Kidney epithelial cell (primary cell): ENCODE data around the gene PRICKLE1. TPM values are rescaled to one million over a fixed set of nuclear protein-coding genes. Genes with fewer than 3 reads are reported as not detected.
A peak's percentile ranks its signal among the peaks of the same experiment; 100 is the strongest.

ENCODE experiments used
- DNase-seq: peaks from one replicate; pipeline ENCODE4 v3.0.0-alpha.2; 2010; ENCODE audit warnings: low read depth
- H3K27me3 ChIP-seq: 2 replicates; pipeline ENCODE4 v1.6.0; 2011; ENCODE audit warnings: low read length; ENCODE audit not compliant: control insufficient read depth, insufficient read depth
- H3K36me3 ChIP-seq: 2 replicates; pipeline ENCODE4 v1.5.1; 2011; ENCODE audit warnings: low read length; ENCODE audit not compliant: control insufficient read depth, insufficient read depth
- H3K4me3 ChIP-seq: 2 replicates; pipeline ENCODE4 v1.5.1; 2011; ENCODE audit warnings: low read depth, mild to moderate bottlenecking, control low read depth, low read length
- total RNA-seq: library from RNA; depleted of rRNA; stranded (reverse); fragments of >200 nt; gene quantifications from 2 replicates; pipeline ENCODE4 v1.2.3, GENCODE V29; 2015
- TF ChIP-seq, protein P1 (sequence below): IDR thresholded peaks from 2 replicates; pipeline ENCODE4 v1.5.1; 2011; ENCODE audit warnings: mild to moderate bottlenecking, moderate library complexity, low read length, control low read depth, inconsistent platforms; ENCODE audit not compliant: insufficient read depth, poor library complexity, severe bottlenecking

The PRICKLE1 gene
- total RNA-seq, 1 donor from 2014 or later: 8.0 TPM

- no peak for DNase-seq
- Histone ChIP-seq H3K36me3 (no peaks in the 10 kb centered on the region), H3K27me3 (no peaks in the 10 kb centered on the region), H3K4me3 (no peak overlapping the region)
- TF ChIP-seq, protein P1, sequence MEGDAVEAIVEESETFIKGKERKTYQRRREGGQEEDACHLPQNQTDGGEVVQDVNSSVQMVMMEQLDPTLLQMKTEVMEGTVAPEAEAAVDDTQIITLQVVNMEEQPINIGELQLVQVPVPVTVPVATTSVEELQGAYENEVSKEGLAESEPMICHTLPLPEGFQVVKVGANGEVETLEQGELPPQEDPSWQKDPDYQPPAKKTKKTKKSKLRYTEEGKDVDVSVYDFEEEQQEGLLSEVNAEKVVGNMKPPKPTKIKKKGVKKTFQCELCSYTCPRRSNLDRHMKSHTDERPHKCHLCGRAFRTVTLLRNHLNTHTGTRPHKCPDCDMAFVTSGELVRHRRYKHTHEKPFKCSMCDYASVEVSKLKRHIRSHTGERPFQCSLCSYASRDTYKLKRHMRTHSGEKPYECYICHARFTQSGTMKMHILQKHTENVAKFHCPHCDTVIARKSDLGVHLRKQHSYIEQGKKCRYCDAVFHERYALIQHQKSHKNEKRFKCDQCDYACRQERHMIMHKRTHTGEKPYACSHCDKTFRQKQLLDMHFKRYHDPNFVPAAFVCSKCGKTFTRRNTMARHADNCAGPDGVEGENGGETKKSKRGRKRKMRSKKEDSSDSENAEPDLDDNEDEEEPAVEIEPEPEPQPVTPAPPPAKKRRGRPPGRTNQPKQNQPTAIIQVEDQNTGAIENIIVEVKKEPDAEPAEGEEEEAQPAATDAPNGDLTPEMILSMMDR: no peak
These were observed 16.9 kb upstream of the PRICKLE1 start for GRCh38 chr12:42606471-42606870.

- DNase-seq: no peak
- Histone ChIP-seq H3K4me3 (no peak overlapping the region), H3K27me3 (no peaks in the 10 kb centered on the region), H3K36me3 (no peaks in the 10 kb centered on the region)
- TF ChIP-seq, protein P1: no peak
These were observed 16.1 kb upstream of the PRICKLE1 start for GRCh38 chr12:42605685-42606084.

DNA sequence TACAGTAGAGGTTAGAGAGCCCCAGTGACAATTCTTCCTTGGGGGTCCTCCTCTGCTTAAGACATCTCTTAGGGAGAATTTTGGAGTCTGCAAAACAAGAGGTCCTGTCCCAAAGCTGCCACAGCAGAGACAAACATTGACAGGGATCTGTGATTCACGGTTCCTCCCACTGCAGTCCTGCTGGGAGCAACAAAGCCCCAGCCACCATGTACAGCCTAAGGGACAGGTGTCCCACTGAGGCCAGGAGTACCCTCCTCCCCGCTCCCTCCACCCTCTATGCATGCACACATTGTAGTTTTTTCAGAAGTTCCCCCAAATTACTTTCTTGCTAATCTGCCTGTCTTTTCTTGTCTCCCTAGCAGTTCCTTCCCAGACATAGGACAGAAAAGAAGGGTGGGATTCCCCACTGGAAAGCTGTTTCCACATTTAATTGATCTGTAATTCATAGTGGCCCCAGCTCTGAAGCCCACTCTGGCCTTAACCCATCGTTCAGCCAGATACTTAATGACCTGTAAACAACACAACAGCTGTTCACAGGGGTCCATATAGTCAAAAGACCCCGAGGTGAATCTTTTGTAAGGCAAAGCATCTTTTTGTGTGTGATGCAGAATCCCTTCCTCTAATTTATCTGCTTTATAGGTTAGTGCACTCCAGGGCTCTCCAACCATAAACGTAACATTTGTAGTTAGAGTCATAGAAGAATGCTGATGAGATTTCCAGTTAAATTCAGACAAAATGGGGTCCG is 13.9 kb upstream of the PRICKLE1 start:
- Histone ChIP-seq H3K36me3 (no peaks in the 10 kb centered on the region), H3K4me3 (no peak overlapping the region), H3K27me3 (no peaks in the 10 kb centered on the region)
- DNase-seq: no peak
- TF ChIP-seq, protein P1: no peak

GRCh38 chr12:42593874-42594273 is 4.3 kb upstream of the PRICKLE1 start:
- H3K36me3 ChIP-seq: no peaks in the 10 kb centered on the region
- H3K4me3 ChIP-seq: no peak overlapping the region
- TF ChIP-seq, protein P1: no peak
- no peak for DNase-seq
- no peaks in the 10 kb centered on the region for H3K27me3 ChIP-seq

- peak overlapping the region; percentile 74 for H3K4me3 ChIP-seq
- no peak for DNase-seq
- H3K27me3 ChIP-seq: no peaks in the 10 kb centered on the region
- H3K36me3 ChIP-seq: no peaks in the 10 kb centered on the region
- TF ChIP-seq, protein P1: peak; percentile 31
These were observed 886 bp upstream of the PRICKLE1 start for GRCh38 chr12:42590330-42590934.
